Mucosa of gallbladder (tissue), 1 donor: Measurements from ENCODE around the gene ERC2. TPM values are rescaled to one million over a fixed set of nuclear protein-coding genes. Genes with fewer than 3 reads are reported as not detected.

Experiments
- DNase-seq: peaks from one replicate; pipeline ENCODE4 v3.0.0-alpha.2; 2020; ENCODE audit warnings: low spot score
- total RNA-seq: library from RNA; stranded (reverse); gene quantifications from one replicate; pipeline ENCODE4 v1.2.1, GENCODE V29; 2021
- donor health status: DM: no; HTN: no; CAD: no.

Gene ERC2
- total RNA-seq, 1 donor from 2014 or later, result 4.2 TPM

- DNase-seq, result no peak
These were observed 533.5 kb downstream of the ERC2 start for GRCh38 chr3:55934771-55935170.

- DNase-seq, result no peak
These were observed 539.0 kb downstream of the ERC2 start for GRCh38 chr3:55929154-55929869.

GRCh38 chr3:55923626-55924025 is 544.6 kb downstream of the ERC2 start:
- no peak for DNase-seq

- no peak for DNase-seq
These were observed 545.1 kb downstream of the ERC2 start for GRCh38 chr3:55923207-55923606.

GRCh38 chr3:55912880-55913279 is 555.4 kb downstream of the ERC2 start:
- DNase-seq, result no peak

GRCh38 chr3:55911266-55911665 is 557.0 kb downstream of the ERC2 start:
- no peak for DNase-seq

- DNase-seq, result no peak
These were observed 557.7 kb downstream of the ERC2 start for GRCh38 chr3:55910543-55910942.

- DNase-seq, result no peak
These were observed 558.9 kb downstream of the ERC2 start for GRCh38 chr3:55909373-55909772.

- DNase-seq, result no peak
These were observed 560.7 kb downstream of the ERC2 start for GRCh38 chr3:55907616-55908015.

- DNase-seq, result no peak
These were observed 561.4 kb downstream of the ERC2 start for GRCh38 chr3:55906896-55907295.

GRCh38 chr3:55904716-55905115 is 563.6 kb downstream of the ERC2 start:
- DNase-seq, result no peak

- no peak for DNase-seq
These were observed 564.6 kb downstream of the ERC2 start for GRCh38 chr3:55903680-55904079.

GRCh38 chr3:55902221-55902900 is 565.9 kb downstream of the ERC2 start:
- no peak for DNase-seq

- DNase-seq, result no peak
These were observed 568.4 kb downstream of the ERC2 start for GRCh38 chr3:55899887-55900286.

GRCh38 chr3:55897573-55898224 is 570.6 kb downstream of the ERC2 start:
- no peak for DNase-seq

GRCh38 chr3:55895897-55896566 is 572.2 kb downstream of the ERC2 start:
- no peak for DNase-seq

GRCh38 chr3:55894605-55895004 is 573.7 kb downstream of the ERC2 start:
- DNase-seq, result no peak

GRCh38 chr3:55893045-55893664 is 575.1 kb downstream of the ERC2 start:
- no peak for DNase-seq

- DNase-seq, result no peak
These were observed 577.2 kb downstream of the ERC2 start for GRCh38 chr3:55891106-55891505.

- no peak for DNase-seq
These were observed 579.9 kb downstream of the ERC2 start for GRCh38 chr3:55888282-55888885.

GRCh38 chr3:55885721-55886120 is 582.5 kb downstream of the ERC2 start:
- DNase-seq, result no peak
